ENCODE results near the gene ASMTL. TPM values are rescaled to one million over a fixed set of nuclear protein-coding genes. Genes with fewer than 3 reads are reported as not detected.

Gene ASMTL
- total RNA-seq, 1 donor from 2014 or later: 31.7 TPM

GRCh38 chrX:1480082-1480785, 27.5 kb upstream of the ASMTL start:
- H3K4me1 ChIP-seq: no peaks in the 10 kb centered on the region
- no peaks in the 10 kb centered on the region for H3K9me3 ChIP-seq
- no peak for TF ChIP-seq CTCF (IDR thresholded peaks at IDR 0.05)
- TF ChIP-seq POLR2A (IDR thresholded peaks at IDR 0.05): no peak
- no peak for TF ChIP-seq POLR2AphosphoS5 (IDR thresholded peaks at IDR 0.05; ENCODE audit: insufficient read depth in 1 of 2, low read depth in 1 of 2)
- no peaks in the 10 kb centered on the region for H3K27me3 ChIP-seq
- H3K27ac ChIP-seq: no peak overlapping the region
- no peaks in the 10 kb centered on the region for H3K36me3 ChIP-seq
- DNase-seq (ENCODE audit: extremely low spot score in 2 of 2): no peak
- no peak overlapping the region for H3K4me3 ChIP-seq
- intact Hi-C loops (cut with DNase I): no loop called here

GRCh38 chrX:1477801-1478458, 25.2 kb upstream of the ASMTL start:
- TF ChIP-seq CTCF (IDR thresholded peaks at IDR 0.05): no peak
- TF ChIP-seq POLR2AphosphoS5 (IDR thresholded peaks at IDR 0.05; ENCODE audit: insufficient read depth in 1 of 2, low read depth in 1 of 2): no peak
- no peak for TF ChIP-seq POLR2A (IDR thresholded peaks at IDR 0.05)
- no peaks in the 10 kb centered on the region for H3K4me1 ChIP-seq
- intact Hi-C loops (cut with DNase I): no loop called here
- peak in 1 of 2 donors; percentile 77 for DNase-seq (ENCODE audit: extremely low spot score in 2 of 2)
- H3K27me3 ChIP-seq: no peaks in the 10 kb centered on the region
- H3K36me3 ChIP-seq: no peaks in the 10 kb centered on the region
- no peak overlapping the region for H3K4me3 ChIP-seq
- H3K27ac ChIP-seq: no peak overlapping the region
- H3K9me3 ChIP-seq: no peaks in the 10 kb centered on the region

GRCh38 chrX:1477229-1477628, 24.5 kb upstream of the ASMTL start:
- H3K4me3 ChIP-seq: no peak overlapping the region
- no peak for DNase-seq (ENCODE audit: extremely low spot score in 2 of 2)
- TF ChIP-seq CTCF (IDR thresholded peaks at IDR 0.05) (no peak), POLR2A (IDR thresholded peaks at IDR 0.05) (no peak), POLR2AphosphoS5 (IDR thresholded peaks at IDR 0.05; ENCODE audit: insufficient read depth in 1 of 2, low read depth in 1 of 2) (no peak)

GRCh38 chrX:1476682-1477081, 24.0 kb upstream of the ASMTL start:
- peak in 1 of 2 donors; percentile 44 for DNase-seq (ENCODE audit: extremely low spot score in 2 of 2)
- H3K36me3 ChIP-seq: no peaks in the 10 kb centered on the region
- intact Hi-C loops (cut with DNase I): no loop called here
- no peaks in the 10 kb centered on the region for H3K4me1 ChIP-seq
- no peak overlapping the region for H3K4me3 ChIP-seq
- no peaks in the 10 kb centered on the region for H3K27me3 ChIP-seq
- TF ChIP-seq CTCF (IDR thresholded peaks at IDR 0.05): no peak
- no peak for TF ChIP-seq POLR2AphosphoS5 (IDR thresholded peaks at IDR 0.05; ENCODE audit: insufficient read depth in 1 of 2, low read depth in 1 of 2)
- no peak for TF ChIP-seq POLR2A (IDR thresholded peaks at IDR 0.05)
- no peaks in the 10 kb centered on the region for H3K9me3 ChIP-seq
- H3K27ac ChIP-seq: no peak overlapping the region

More at GRCh38 chrX:1477229-1477628, 24.5 kb upstream of the ASMTL start:
- Histone ChIP-seq H3K9me3 (no peaks in the 10 kb centered on the region), H3K27me3 (no peaks in the 10 kb centered on the region), H3K36me3 (no peaks in the 10 kb centered on the region), H3K4me1 (no peaks in the 10 kb centered on the region), H3K27ac (no peak overlapping the region)
- intact Hi-C loops (cut with DNase I): no loop called here

- Histone ChIP-seq H3K36me3 (no peaks in the 10 kb centered on the region), H3K27ac (no peak overlapping the region), H3K9me3 (no peaks in the 10 kb centered on the region), H3K4me3 (no peak overlapping the region), H3K27me3 (no peaks in the 10 kb centered on the region), H3K4me1 (no peaks in the 10 kb centered on the region)
- peak in 1 of 2 donors; percentile 54 for DNase-seq (ENCODE audit: extremely low spot score in 2 of 2)
- intact Hi-C loops (cut with DNase I): no loop called here
- TF ChIP-seq CTCF (IDR thresholded peaks at IDR 0.05) (no peak), POLR2AphosphoS5 (IDR thresholded peaks at IDR 0.05; ENCODE audit: insufficient read depth in 1 of 2, low read depth in 1 of 2) (no peak), POLR2A (IDR thresholded peaks at IDR 0.05) (no peak)
These were observed 23.2 kb upstream of the ASMTL start for GRCh38 chrX:1475881-1476280.

All from vagina (tissue), 2 donors.